Stimulated activated CD8-positive, alpha-beta memory T cell treated with anti-CD3 and anti-CD28 coated beads, Interleukin-4, amount 100 ng/mL, for 24 hours (primary cell): ENCODE data around the gene UHRF1.
"Not testable (repeated sequence)": the region's sequence is repeated elsewhere in the genome, so short reads cannot be mapped to it uniquely, and the experiment has no call there.

Experiments
- DNase-seq: peaks from one replicate; pipeline ENCODE4 v3.0.0-alpha.2; 2020; ENCODE audit warnings: low read depth

Gene UHRF1

GRCh38 chr19:4909156-4909896 is at the start of gene UHRF1:
Gene UHRF1 (plus strand): TSS chr19:4909501. CDS start chr19:4910886, 1,385 bp downstream.
- DNase-seq: peak; percentile 70

GRCh38 chr19:4859697-4860096 is 49.6 kb upstream of the UHRF1 start:
- DNase-seq: no peak

- DNase-seq: no peak
Observed at GRCh38 chr19:4861147-4861546, 48.2 kb upstream of the UHRF1 start.

- no peak for DNase-seq
Observed at GRCh38 chr19:4866595-4867424, 42.5 kb upstream of the UHRF1 start.

- peak; percentile 84 for DNase-seq
Observed at GRCh38 chr19:4867534-4868285, 41.6 kb upstream of the UHRF1 start, which contains the start of gene PLIN3. Gene PLIN3 (minus strand): TSS chr19:4867667. CDS start chr19:4861394, 6,273 bp downstream.

GRCh38 chr19:4868286-4868834 is 40.9 kb upstream of the UHRF1 start:
- no peak for DNase-seq

- DNase-seq: no peak
Observed at GRCh38 chr19:4870025-4870700, 39.1 kb upstream of the UHRF1 start.

GRCh38 chr19:4871711-4872110 is 37.6 kb upstream of the UHRF1 start:
- DNase-seq: no peak

GRCh38 chr19:4873930-4874329 is 35.4 kb upstream of the UHRF1 start:
- no peak for DNase-seq

- DNase-seq: no peak
Observed at GRCh38 chr19:4877753-4878490, 31.4 kb upstream of the UHRF1 start.

- DNase-seq: no peak
Observed at GRCh38 chr19:4878491-4878968, 30.8 kb upstream of the UHRF1 start.

- DNase-seq: no peak
Observed at GRCh38 chr19:4879041-4879440, 30.3 kb upstream of the UHRF1 start.

- not testable (repeated sequence) for DNase-seq
Observed at GRCh38 chr19:4882874-4883273, 26.4 kb upstream of the UHRF1 start.

GRCh38 chr19:4884993-4885392 is 24.3 kb upstream of the UHRF1 start:
- not testable (repeated sequence) for DNase-seq

- DNase-seq: not testable (repeated sequence)
Observed at GRCh38 chr19:4887803-4888202, 21.5 kb upstream of the UHRF1 start.

- no peak for DNase-seq
Observed at GRCh38 chr19:4889034-4889815, 20.1 kb upstream of the UHRF1 start.

GRCh38 chr19:4891066-4891465 is 18.2 kb upstream of the UHRF1 start:
- no peak for DNase-seq

GRCh38 chr19:4892962-4893361 is 16.3 kb upstream of the UHRF1 start:
- not testable (repeated sequence) for DNase-seq

- DNase-seq: no peak
Observed at GRCh38 chr19:4896372-4896771, 12.9 kb upstream of the UHRF1 start.

GRCh38 chr19:4897146-4897545 is 12.2 kb upstream of the UHRF1 start:
- no peak for DNase-seq
